H1 (cell line): ENCODE data around the gene PLK3. TPM values are rescaled to one million over a fixed set of nuclear protein-coding genes. Genes with fewer than 3 reads are reported as not detected.
A peak's percentile ranks its signal among the peaks of the same experiment; 100 is the strongest.

ENCODE experiments used
- BACH1 ChIP-seq: IDR thresholded peaks from 2 replicates; pipeline ENCODE4 v1.6.1; 2012; ENCODE audit warnings: low read length, improper control_type of control experiment
- E2F6 ChIP-seq: IDR thresholded peaks from 2 replicates; pipeline ENCODE4 v1.6.1; 2012; ENCODE audit warnings: inconsistent platforms
- KDM4A ChIP-seq: IDR thresholded peaks from one replicate; pipeline ENCODE4 v1.7.1; 2012; ENCODE audit warnings: low read depth, mild to moderate bottlenecking, moderate library complexity, low read length, inconsistent platforms; ENCODE audit not compliant: severe bottlenecking
- MAFK ChIP-seq: IDR thresholded peaks from 2 replicates; pipeline ENCODE4 v1.6.1; 2012; ENCODE audit warnings: low read depth, mild to moderate bottlenecking, improper control_type of control experiment, low read length
- PHF8 ChIP-seq: fragments of 200-600 bp; sonication (generic); conservative IDR thresholded peaks from 2 replicates; pipeline ENCODE4 v1.7.1; 2012; ENCODE audit warnings: low read depth, mild to moderate bottlenecking, inconsistent platforms, low read length, moderate library complexity
- POU5F1 ChIP-seq: IDR thresholded peaks from 2 replicates; pipeline ENCODE4 v1.6.1; 2011; ENCODE audit warnings: low read depth, mild to moderate bottlenecking, low read length, moderate library complexity
- SP1 ChIP-seq: IDR thresholded peaks from 2 replicates; pipeline ENCODE4 v1.6.1; 2011; ENCODE audit warnings: low read depth, low read length
- SRF ChIP-seq: IDR thresholded peaks from 2 replicates; pipeline ENCODE4 v1.6.1; 2011; ENCODE audit warnings: mild to moderate bottlenecking, low read depth, low read length, moderate library complexity
- TAF7 ChIP-seq: optimal IDR thresholded peaks from 2 replicates; pipeline ENCODE3; 2011; ENCODE audit warnings: low read depth, mild to moderate bottlenecking, inconsistent platforms, low read length, moderate library complexity, borderline replicate concordance
- polyA plus RNA-seq, 7 experiments: library from polyadenylated mRNA; depleted of rRNA in 3 of 7; stranded (reverse) in 5 of 7; unstranded in 2 of 7; fragments of >200 nt in 5 of 7; fragments of 200-250 nt in 2 of 7; gene quantifications; 1 replicate in 5 of 7; 2 replicates in 1 of 7; 4 replicates in 1 of 7; pipeline versions ENCODE4 v1.2.1 to v1.2.3, GENCODE V29; 2011 to 2013; ENCODE audit warnings: missing spikeins in 2 of 7, mixed read lengths in 2 of 7
- total RNA-seq: library from RNA; stranded (reverse); fragmentation: NEBNext Ultra II Directional; extraction: Animal tissue kit (Norgen Biotek cat#: 25700); gene quantifications from 2 replicates; pipeline ENCODE4 v1.2.1, GENCODE V29; 2021
- TF ChIP-seq, protein P1 (sequence below): fragments of 300-600 bp; sonication (generic); IDR thresholded peaks from 2 replicates; pipeline ENCODE4 v1.7.1; 2012; ENCODE audit warnings: low read length, moderate library complexity, mild to moderate bottlenecking, inconsistent platforms; ENCODE audit not compliant: insufficient replicate concordance

Gene PLK3
- total and polyA plus RNA-seq, 2 of the 8 experiments (the other 6 are each of a cell fraction or from before 2014, with no cell fraction given): 7.9 to 12.3 TPM

GRCh38 chr1:44786138-44786840, 13.9 kb upstream of the PLK3 start (continued):
- TF ChIP-seq, protein P1, sequence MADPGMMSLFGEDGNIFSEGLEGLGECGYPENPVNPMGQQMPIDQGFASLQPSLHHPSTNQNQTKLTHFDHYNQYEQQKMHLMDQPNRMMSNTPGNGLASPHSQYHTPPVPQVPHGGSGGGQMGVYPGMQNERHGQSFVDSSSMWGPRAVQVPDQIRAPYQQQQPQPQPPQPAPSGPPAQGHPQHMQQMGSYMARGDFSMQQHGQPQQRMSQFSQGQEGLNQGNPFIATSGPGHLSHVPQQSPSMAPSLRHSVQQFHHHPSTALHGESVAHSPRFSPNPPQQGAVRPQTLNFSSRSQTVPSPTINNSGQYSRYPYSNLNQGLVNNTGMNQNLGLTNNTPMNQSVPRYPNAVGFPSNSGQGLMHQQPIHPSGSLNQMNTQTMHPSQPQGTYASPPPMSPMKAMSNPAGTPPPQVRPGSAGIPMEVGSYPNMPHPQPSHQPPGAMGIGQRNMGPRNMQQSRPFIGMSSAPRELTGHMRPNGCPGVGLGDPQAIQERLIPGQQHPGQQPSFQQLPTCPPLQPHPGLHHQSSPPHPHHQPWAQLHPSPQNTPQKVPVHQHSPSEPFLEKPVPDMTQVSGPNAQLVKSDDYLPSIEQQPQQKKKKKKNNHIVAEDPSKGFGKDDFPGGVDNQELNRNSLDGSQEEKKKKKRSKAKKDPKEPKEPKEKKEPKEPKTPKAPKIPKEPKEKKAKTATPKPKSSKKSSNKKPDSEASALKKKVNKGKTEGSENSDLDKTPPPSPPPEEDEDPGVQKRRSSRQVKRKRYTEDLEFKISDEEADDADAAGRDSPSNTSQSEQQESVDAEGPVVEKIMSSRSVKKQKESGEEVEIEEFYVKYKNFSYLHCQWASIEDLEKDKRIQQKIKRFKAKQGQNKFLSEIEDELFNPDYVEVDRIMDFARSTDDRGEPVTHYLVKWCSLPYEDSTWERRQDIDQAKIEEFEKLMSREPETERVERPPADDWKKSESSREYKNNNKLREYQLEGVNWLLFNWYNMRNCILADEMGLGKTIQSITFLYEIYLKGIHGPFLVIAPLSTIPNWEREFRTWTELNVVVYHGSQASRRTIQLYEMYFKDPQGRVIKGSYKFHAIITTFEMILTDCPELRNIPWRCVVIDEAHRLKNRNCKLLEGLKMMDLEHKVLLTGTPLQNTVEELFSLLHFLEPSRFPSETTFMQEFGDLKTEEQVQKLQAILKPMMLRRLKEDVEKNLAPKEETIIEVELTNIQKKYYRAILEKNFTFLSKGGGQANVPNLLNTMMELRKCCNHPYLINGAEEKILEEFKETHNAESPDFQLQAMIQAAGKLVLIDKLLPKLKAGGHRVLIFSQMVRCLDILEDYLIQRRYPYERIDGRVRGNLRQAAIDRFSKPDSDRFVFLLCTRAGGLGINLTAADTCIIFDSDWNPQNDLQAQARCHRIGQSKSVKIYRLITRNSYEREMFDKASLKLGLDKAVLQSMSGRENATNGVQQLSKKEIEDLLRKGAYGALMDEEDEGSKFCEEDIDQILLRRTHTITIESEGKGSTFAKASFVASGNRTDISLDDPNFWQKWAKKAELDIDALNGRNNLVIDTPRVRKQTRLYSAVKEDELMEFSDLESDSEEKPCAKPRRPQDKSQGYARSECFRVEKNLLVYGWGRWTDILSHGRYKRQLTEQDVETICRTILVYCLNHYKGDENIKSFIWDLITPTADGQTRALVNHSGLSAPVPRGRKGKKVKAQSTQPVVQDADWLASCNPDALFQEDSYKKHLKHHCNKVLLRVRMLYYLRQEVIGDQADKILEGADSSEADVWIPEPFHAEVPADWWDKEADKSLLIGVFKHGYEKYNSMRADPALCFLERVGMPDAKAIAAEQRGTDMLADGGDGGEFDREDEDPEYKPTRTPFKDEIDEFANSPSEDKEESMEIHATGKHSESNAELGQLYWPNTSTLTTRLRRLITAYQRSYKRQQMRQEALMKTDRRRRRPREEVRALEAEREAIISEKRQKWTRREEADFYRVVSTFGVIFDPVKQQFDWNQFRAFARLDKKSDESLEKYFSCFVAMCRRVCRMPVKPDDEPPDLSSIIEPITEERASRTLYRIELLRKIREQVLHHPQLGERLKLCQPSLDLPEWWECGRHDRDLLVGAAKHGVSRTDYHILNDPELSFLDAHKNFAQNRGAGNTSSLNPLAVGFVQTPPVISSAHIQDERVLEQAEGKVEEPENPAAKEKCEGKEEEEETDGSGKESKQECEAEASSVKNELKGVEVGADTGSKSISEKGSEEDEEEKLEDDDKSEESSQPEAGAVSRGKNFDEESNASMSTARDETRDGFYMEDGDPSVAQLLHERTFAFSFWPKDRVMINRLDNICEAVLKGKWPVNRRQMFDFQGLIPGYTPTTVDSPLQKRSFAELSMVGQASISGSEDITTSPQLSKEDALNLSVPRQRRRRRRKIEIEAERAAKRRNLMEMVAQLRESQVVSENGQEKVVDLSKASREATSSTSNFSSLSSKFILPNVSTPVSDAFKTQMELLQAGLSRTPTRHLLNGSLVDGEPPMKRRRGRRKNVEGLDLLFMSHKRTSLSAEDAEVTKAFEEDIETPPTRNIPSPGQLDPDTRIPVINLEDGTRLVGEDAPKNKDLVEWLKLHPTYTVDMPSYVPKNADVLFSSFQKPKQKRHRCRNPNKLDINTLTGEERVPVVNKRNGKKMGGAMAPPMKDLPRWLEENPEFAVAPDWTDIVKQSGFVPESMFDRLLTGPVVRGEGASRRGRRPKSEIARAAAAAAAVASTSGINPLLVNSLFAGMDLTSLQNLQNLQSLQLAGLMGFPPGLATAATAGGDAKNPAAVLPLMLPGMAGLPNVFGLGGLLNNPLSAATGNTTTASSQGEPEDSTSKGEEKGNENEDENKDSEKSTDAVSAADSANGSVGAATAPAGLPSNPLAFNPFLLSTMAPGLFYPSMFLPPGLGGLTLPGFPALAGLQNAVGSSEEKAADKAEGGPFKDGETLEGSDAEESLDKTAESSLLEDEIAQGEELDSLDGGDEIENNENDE: no peak
- TF ChIP-seq POU5F1 (no peak), TAF7 (peak; percentile 58), MAFK (no peak), BACH1 (peak; percentile 74), KDM4A (peak; percentile 83), PHF8 (peak; percentile 60; the same call in 1 of the 2 replicates), SP1 (no peak), E2F6 (peak; percentile 87), SRF (no peak)
